ENCODE results near the gene IER5L. TPM values are rescaled to one million over a fixed set of nuclear protein-coding genes. Genes with fewer than 3 reads are reported as not detected.
A peak's percentile ranks its signal among the peaks of the same experiment; 100 is the strongest.

The IER5L gene
- total RNA-seq, 1 donor from 2014 or later = 5.2 TPM

DNA sequence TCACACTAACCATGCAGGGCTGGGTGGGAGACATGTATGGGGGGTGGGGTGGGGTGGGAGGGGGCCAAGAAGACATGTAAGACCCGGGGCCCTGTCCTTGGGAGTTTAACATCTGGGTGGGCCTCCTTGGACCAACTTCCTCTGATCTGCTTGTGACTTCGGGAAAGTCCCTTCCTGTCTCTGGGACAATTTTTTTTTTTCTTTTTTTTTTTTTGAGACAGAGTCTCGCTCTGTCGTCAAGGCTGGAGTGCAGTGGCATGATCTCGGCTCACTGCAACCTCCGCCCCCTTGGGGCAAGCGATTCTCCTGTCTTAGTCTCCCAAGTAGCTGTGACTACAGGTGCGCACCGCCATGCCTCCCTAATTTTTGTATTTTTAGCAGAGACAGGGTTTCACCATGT is 23.8 kb upstream of the IER5L start:
- H3K9me3 Mint-ChIP-seq (ENCODE audit: unreplicated experiment) = no peaks in the 10 kb centered on the region
- peak overlapping the region; percentile 25 for H3K4me3 Mint-ChIP-seq (ENCODE audit: unreplicated experiment)
- DNase-seq (ENCODE audit: low spot score) = no peak
- H3K36me3 Mint-ChIP-seq (ENCODE audit: low read depth, unreplicated experiment) = no peaks in the 10 kb centered on the region
- peaks cover 1% of the 10 kb centered on the region for H3K27me3 Mint-ChIP-seq (ENCODE audit: unreplicated experiment)
- no peak overlapping the region for H3K27ac Mint-ChIP-seq (ENCODE audit: unreplicated experiment)
- H3K4me1 Mint-ChIP-seq (ENCODE audit: unreplicated experiment) = no peaks in the 10 kb centered on the region
- TF ChIP-seq, protein P1, sequence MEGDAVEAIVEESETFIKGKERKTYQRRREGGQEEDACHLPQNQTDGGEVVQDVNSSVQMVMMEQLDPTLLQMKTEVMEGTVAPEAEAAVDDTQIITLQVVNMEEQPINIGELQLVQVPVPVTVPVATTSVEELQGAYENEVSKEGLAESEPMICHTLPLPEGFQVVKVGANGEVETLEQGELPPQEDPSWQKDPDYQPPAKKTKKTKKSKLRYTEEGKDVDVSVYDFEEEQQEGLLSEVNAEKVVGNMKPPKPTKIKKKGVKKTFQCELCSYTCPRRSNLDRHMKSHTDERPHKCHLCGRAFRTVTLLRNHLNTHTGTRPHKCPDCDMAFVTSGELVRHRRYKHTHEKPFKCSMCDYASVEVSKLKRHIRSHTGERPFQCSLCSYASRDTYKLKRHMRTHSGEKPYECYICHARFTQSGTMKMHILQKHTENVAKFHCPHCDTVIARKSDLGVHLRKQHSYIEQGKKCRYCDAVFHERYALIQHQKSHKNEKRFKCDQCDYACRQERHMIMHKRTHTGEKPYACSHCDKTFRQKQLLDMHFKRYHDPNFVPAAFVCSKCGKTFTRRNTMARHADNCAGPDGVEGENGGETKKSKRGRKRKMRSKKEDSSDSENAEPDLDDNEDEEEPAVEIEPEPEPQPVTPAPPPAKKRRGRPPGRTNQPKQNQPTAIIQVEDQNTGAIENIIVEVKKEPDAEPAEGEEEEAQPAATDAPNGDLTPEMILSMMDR (IDR thresholded peaks at IDR 0.05; ENCODE audit: unreplicated experiment) = no peak

DNA sequence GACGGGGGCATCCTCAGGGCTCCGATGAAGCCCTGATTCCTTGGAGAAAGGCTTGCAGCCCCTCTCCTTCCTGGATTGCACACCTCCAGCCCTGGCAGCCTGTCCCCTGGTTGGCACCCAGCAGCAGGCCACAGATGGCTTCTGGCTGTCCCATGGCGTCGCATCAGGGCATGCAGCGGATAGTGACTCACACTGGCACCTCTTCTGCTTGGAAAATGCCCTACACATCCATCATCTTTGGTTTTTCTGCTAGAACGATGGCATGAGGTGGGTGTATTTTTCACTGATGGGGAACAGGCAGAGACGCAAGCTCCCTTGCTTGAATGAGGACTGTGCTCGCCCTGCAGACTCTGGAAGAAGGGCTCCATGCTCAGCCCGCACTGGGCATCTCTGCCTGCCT is 23.2 kb upstream of the IER5L start:
- DNase-seq (ENCODE audit: low spot score) = no peak
- Mint-ChIP-seq H3K36me3 (ENCODE audit: low read depth, unreplicated experiment) (no peaks in the 10 kb centered on the region), H3K9me3 (ENCODE audit: unreplicated experiment) (no peaks in the 10 kb centered on the region), H3K27me3 (ENCODE audit: unreplicated experiment) (peaks cover 1% of the 10 kb centered on the region), H3K4me1 (ENCODE audit: unreplicated experiment) (no peaks in the 10 kb centered on the region), H3K27ac (ENCODE audit: unreplicated experiment) (no peak overlapping the region), H3K4me3 (ENCODE audit: unreplicated experiment) (no peak overlapping the region)
- TF ChIP-seq, protein P1 (IDR thresholded peaks at IDR 0.05; ENCODE audit: unreplicated experiment) = no peak

DNA sequence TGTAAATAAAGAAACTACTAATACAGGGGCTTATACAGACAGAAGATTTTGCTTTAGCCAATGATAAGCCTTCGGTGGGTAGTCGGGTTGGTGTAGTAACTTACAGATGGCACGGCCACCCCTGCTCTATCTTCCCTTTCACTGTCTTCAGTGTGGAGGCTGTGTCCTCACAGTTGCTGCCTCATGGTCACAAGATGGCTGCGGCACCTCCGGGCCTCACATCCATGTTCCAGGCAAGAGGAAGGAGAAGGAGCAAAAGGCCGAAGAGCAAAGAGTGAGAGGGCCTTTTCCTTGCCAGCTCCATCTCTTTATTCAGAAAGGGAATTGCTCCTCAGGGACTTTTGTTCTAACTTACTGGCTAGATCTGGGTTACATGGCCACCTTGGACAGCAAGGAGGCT is 22.2 kb upstream of the IER5L start:
- Mint-ChIP-seq H3K4me3 (ENCODE audit: unreplicated experiment) (no peak overlapping the region), H3K27me3 (ENCODE audit: unreplicated experiment) (peaks cover 1% of the 10 kb centered on the region), H3K27ac (ENCODE audit: unreplicated experiment) (no peak overlapping the region), H3K9me3 (ENCODE audit: unreplicated experiment) (no peaks in the 10 kb centered on the region), H3K36me3 (ENCODE audit: low read depth, unreplicated experiment) (no peaks in the 10 kb centered on the region), H3K4me1 (ENCODE audit: unreplicated experiment) (no peaks in the 10 kb centered on the region)
- no peak for DNase-seq (ENCODE audit: low spot score)
- TF ChIP-seq, protein P1 (IDR thresholded peaks at IDR 0.05; ENCODE audit: unreplicated experiment) = no peak

DNA sequence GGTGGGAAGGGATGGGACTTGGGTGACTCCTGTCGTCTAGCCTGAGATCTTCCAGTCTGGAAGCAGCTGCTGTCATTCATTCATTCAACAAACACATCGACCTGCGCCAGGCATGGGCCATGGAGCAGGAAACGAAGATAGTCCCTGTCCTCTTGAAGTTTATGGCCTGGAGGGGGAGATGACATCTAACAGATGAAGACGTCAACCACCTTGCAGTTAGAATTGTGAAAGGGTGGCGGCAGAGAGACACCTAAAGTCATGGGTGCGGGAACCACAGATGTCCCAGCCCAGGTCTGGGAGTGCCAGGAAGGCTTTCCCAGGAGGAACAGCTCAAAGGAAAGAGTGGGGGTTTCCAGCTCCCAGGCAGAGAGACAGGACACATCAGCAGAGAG is 21.0 kb upstream of the IER5L start:
- DNase-seq (ENCODE audit: low spot score) = no peak
- TF ChIP-seq, protein P1 (IDR thresholded peaks at IDR 0.05; ENCODE audit: unreplicated experiment) = no peak
- Mint-ChIP-seq H3K27ac (ENCODE audit: unreplicated experiment) (no peak overlapping the region), H3K4me1 (ENCODE audit: unreplicated experiment) (no peaks in the 10 kb centered on the region), H3K36me3 (ENCODE audit: low read depth, unreplicated experiment) (no peaks in the 10 kb centered on the region), H3K4me3 (ENCODE audit: unreplicated experiment) (no peak overlapping the region), H3K9me3 (ENCODE audit: unreplicated experiment) (no peaks in the 10 kb centered on the region), H3K27me3 (ENCODE audit: unreplicated experiment) (no peaks in the 10 kb centered on the region)

DNA sequence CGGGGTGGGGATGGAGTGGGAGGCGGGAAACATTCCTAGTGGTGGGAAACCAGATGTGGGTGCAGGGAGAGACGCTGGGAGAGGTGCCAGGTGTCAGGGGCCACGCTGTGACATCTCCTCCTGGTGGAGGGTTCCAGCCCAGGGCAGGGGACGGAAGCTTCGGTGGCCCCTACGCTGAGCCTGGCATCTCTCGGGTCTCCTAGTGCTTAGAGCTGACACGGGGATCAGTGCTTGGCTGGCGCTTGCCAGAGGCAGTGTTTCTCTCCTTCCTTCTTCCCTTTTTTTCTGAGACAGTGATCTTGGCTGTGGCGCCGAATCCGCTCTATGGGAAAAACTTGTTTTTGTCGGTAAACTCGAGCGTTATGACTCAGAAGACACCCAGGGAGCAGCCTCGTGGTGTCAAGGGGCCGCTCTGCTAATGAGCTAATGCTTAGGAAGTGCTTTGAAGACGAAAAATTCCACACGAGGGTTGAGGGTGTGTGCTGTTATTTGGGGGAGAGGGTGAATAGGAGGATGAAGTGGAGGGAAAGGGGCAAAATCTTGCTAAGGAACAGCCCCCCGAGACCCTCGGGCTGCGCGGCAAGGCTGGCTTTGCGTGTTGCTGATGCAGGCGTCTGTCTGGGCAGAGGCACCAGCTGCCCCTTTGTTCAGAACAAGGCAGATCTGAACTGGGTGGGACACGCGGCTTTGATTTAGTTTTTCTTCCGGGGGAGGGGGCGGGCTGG is 20.4 kb upstream of the IER5L start:
- Mint-ChIP-seq H3K27me3 (ENCODE audit: unreplicated experiment) (no peaks in the 10 kb centered on the region), H3K9me3 (ENCODE audit: unreplicated experiment) (no peaks in the 10 kb centered on the region), H3K4me3 (ENCODE audit: unreplicated experiment) (no peak overlapping the region)

More for the DNA sequence above, 20.4 kb upstream of the IER5L start:
- Mint-ChIP-seq H3K4me1 (ENCODE audit: unreplicated experiment) (no peaks in the 10 kb centered on the region), H3K27ac (ENCODE audit: unreplicated experiment) (no peak overlapping the region), H3K36me3 (ENCODE audit: low read depth, unreplicated experiment) (no peaks in the 10 kb centered on the region)
- TF ChIP-seq, protein P1 (IDR thresholded peaks at IDR 0.05; ENCODE audit: unreplicated experiment) = no peak
- DNase-seq (ENCODE audit: low spot score) = no peak
